Prostate gland (tissue), 2 donors: ENCODE data around the gene DAO.

Experiments
- POLR2A ChIP-seq: fragments of 450-650 bp; IDR thresholded peaks from one replicate; pipeline ENCODE4 v1.6.1; 2016; ENCODE audit warnings: antibody characterized with exemption, mild to moderate bottlenecking
- POLR2AphosphoS5 ChIP-seq: sonication (generic); formaldehyde crosslinking; IDR thresholded peaks from one replicate; pipeline ENCODE4 v1.6.1; 2017; ENCODE audit warnings: antibody characterized with exemption
- TF ChIP-seq, protein P1 (sequence below), 4 experiments: fragments of 200-600 bp in 2 of 4; fragments of 450-650 bp in 2 of 4; sonication (generic) in 2 of 4; IDR thresholded peaks; 1 replicate in 3 of 4; 2 replicates in 1 of 4; pipeline ENCODE4 v1.5.1; 2016 to 2019; ENCODE audit warnings: antibody characterized with exemption in 4 of 4, mild to moderate bottlenecking in 2 of 4, moderate library complexity in 2 of 4

DNA sequence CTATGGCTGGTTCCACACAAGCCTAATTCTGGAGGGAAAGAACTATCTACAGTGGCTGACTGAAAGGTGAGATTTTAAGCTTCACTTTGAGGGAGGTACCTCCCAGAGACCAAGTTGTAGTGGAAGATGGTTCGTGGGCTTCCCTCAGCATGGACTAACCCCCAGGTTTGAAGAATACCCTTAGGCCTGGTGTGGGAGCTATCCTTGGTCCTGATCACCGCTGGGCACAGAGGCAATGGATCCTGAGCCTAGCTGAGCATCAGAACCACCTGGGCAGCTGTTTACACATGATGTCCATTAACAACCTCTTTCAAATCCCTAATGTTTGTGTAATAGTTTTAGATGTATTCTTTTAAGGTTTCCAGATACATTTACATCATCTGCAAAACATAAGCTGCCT, 10.3 kb downstream of the DAO start:
- TF ChIP-seq, protein P1, sequence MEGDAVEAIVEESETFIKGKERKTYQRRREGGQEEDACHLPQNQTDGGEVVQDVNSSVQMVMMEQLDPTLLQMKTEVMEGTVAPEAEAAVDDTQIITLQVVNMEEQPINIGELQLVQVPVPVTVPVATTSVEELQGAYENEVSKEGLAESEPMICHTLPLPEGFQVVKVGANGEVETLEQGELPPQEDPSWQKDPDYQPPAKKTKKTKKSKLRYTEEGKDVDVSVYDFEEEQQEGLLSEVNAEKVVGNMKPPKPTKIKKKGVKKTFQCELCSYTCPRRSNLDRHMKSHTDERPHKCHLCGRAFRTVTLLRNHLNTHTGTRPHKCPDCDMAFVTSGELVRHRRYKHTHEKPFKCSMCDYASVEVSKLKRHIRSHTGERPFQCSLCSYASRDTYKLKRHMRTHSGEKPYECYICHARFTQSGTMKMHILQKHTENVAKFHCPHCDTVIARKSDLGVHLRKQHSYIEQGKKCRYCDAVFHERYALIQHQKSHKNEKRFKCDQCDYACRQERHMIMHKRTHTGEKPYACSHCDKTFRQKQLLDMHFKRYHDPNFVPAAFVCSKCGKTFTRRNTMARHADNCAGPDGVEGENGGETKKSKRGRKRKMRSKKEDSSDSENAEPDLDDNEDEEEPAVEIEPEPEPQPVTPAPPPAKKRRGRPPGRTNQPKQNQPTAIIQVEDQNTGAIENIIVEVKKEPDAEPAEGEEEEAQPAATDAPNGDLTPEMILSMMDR (IDR thresholded peaks at IDR 0.05) = no peak
- TF ChIP-seq POLR2A (no peak), POLR2AphosphoS5 (no peak)
